GM18951 (cell line): Measurements from ENCODE around the gene TNFRSF4.

Source experiments
- POLR2A ChIP-seq: IDR thresholded peaks from 4 replicates; pipeline ENCODE4 v1.6.1; 2011; ENCODE audit warnings: mild to moderate bottlenecking; ENCODE audit not compliant: insufficient read length, insufficient read depth; ENCODE audit errors: extremely low read depth
- in situ Hi-C: fragments of 300-500 bp; cut with MboI; formaldehyde crosslinking; loops from one replicate; pipeline ENCODE4 v1.12.0; 2022; ENCODE audit warnings: low sequenced_read_pairs, mixed read lengths, inconsistent platforms; ENCODE audit not compliant: unreplicated experiment

Gene TNFRSF4

GRCh38 chr1:1173061-1173792 is 40.7 kb downstream of the TNFRSF4 start:
- in situ Hi-C loops: no loop called here
- TF ChIP-seq POLR2A: no peak

- in situ Hi-C loops: no loop called here
- TF ChIP-seq POLR2A: no peak
Observed at GRCh38 chr1:1171546-1172340, 42.2 kb downstream of the TNFRSF4 start.

GRCh38 chr1:1171161-1171545 is 42.8 kb downstream of the TNFRSF4 start:
- in situ Hi-C loops: no loop called here
- no peak for TF ChIP-seq POLR2A

GRCh38 chr1:1170215-1171091 is 43.5 kb downstream of the TNFRSF4 start:
- in situ Hi-C loops: no loop called here
- TF ChIP-seq POLR2A: no peak

GRCh38 chr1:1169429-1170214 is 44.3 kb downstream of the TNFRSF4 start:
- no peak for TF ChIP-seq POLR2A
- in situ Hi-C loops: no loop called here

GRCh38 chr1:1168451-1169411 is 45.2 kb downstream of the TNFRSF4 start:
- in situ Hi-C loops: no loop called here
- TF ChIP-seq POLR2A: no peak

- in situ Hi-C loops: no loop called here
- TF ChIP-seq POLR2A: no peak
Observed at GRCh38 chr1:1167841-1168450, 46.0 kb downstream of the TNFRSF4 start.

GRCh38 chr1:1167398-1167821 is 46.5 kb downstream of the TNFRSF4 start:
- in situ Hi-C loops: no loop called here
- TF ChIP-seq POLR2A: no peak

GRCh38 chr1:1166642-1167397 is 47.1 kb downstream of the TNFRSF4 start:
- TF ChIP-seq POLR2A: no peak
- in situ Hi-C loops: no loop called here

- TF ChIP-seq POLR2A: no peak
- in situ Hi-C loops: no loop called here
Observed at GRCh38 chr1:1165900-1166421, 48.0 kb downstream of the TNFRSF4 start.

GRCh38 chr1:1165485-1165884 is 48.5 kb downstream of the TNFRSF4 start:
- in situ Hi-C loops: no loop called here
- no peak for TF ChIP-seq POLR2A
